ENCODE measurements around the gene LRRK1.

DNA sequence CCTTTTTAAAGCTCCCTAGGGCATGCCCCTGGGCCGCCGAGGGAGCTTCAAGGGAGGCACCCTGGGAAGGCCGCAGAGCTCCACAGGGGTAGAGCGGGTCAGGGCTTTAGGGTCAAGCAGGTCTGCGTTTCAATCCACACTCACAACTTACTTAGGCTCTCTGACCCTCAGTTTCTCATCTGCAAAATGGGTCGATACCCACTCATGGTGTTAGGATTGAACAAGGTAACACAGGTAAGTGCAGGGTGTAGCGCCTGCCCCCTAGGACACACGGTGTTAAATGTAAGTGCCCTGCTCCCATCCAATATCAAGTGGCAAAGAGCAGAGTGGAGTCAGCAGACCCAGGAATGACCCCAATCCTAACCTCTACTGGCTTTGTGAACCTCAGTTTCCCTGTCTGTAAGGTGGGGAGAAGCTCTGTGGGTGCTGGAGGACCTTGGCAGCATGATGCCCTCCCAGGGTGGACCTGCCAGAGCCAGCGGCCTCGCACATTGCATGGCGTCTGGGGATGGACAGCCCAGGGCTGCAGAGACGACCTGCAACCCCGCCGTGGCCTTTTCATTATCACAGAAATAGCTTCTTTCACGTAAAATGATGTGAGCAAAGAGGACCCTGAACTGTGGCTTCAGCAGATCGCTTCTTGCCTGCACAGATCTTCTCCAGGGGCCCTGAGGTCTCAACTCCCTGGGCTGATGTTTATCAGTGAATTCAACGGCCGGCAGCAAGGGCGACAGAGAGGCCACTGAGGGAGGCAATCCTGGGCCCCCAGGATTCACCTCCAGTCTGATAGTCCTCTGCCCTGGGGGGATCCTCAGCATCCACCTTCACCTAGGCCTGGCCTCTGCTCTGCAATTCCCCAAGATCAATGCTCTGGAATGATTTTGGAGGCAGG, 194.2 kb downstream of the LRRK1 start:
- TF ChIP-seq, protein P1, sequence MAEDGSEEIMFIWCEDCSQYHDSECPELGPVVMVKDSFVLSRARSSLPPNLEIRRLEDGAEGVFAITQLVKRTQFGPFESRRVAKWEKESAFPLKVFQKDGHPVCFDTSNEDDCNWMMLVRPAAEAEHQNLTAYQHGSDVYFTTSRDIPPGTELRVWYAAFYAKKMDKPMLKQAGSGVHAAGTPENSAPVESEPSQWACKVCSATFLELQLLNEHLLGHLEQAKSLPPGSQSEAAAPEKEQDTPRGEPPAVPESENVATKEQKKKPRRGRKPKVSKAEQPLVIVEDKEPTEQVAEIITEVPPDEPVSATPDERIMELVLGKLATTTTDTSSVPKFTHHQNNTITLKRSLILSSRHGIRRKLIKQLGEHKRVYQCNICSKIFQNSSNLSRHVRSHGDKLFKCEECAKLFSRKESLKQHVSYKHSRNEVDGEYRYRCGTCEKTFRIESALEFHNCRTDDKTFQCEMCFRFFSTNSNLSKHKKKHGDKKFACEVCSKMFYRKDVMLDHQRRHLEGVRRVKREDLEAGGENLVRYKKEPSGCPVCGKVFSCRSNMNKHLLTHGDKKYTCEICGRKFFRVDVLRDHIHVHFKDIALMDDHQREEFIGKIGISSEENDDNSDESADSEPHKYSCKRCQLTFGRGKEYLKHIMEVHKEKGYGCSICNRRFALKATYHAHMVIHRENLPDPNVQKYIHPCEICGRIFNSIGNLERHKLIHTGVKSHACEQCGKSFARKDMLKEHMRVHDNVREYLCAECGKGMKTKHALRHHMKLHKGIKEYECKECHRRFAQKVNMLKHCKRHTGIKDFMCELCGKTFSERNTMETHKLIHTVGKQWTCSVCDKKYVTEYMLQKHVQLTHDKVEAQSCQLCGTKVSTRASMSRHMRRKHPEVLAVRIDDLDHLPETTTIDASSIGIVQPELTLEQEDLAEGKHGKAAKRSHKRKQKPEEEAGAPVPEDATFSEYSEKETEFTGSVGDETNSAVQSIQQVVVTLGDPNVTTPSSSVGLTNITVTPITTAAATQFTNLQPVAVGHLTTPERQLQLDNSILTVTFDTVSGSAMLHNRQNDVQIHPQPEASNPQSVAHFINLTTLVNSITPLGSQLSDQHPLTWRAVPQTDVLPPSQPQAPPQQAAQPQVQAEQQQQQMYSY (CRISPR knock-in tag; IDR thresholded peaks at IDR 0.05), result no peak
- no peak for TF ChIP-seq FOXK2 (IDR thresholded peaks at IDR 0.05)
- no peak for TF ChIP-seq ZNF660 (CRISPR knock-in tag; IDR thresholded peaks at IDR 0.05; ENCODE audit: borderline replicate concordance, low read depth)
- TF ChIP-seq, protein P2, sequence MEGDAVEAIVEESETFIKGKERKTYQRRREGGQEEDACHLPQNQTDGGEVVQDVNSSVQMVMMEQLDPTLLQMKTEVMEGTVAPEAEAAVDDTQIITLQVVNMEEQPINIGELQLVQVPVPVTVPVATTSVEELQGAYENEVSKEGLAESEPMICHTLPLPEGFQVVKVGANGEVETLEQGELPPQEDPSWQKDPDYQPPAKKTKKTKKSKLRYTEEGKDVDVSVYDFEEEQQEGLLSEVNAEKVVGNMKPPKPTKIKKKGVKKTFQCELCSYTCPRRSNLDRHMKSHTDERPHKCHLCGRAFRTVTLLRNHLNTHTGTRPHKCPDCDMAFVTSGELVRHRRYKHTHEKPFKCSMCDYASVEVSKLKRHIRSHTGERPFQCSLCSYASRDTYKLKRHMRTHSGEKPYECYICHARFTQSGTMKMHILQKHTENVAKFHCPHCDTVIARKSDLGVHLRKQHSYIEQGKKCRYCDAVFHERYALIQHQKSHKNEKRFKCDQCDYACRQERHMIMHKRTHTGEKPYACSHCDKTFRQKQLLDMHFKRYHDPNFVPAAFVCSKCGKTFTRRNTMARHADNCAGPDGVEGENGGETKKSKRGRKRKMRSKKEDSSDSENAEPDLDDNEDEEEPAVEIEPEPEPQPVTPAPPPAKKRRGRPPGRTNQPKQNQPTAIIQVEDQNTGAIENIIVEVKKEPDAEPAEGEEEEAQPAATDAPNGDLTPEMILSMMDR (CRISPR knock-in tag; IDR thresholded peaks at IDR 0.05), result no peak
- TF ChIP-seq, protein P3, sequence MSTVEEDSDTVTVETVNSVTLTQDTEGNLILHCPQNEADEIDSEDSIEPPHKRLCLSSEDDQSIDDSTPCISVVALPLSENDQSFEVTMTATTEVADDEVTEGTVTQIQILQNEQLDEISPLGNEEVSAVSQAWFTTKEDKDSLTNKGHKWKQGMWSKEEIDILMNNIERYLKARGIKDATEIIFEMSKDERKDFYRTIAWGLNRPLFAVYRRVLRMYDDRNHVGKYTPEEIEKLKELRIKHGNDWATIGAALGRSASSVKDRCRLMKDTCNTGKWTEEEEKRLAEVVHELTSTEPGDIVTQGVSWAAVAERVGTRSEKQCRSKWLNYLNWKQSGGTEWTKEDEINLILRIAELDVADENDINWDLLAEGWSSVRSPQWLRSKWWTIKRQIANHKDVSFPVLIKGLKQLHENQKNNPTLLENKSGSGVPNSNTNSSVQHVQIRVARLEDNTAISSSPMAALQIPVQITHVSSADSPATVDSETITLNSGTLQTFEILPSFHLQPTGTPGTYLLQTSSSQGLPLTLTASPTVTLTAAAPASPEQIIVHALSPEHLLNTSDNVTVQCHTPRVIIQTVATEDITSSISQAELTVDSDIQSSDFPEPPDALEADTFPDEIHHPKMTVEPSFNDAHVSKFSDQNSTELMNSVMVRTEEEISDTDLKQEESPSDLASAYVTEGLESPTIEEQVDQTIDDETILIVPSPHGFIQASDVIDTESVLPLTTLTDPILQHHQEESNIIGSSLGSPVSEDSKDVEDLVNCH (CRISPR knock-in tag; IDR thresholded peaks at IDR 0.05), result no peak
- no peak for TF ChIP-seq DNMT1 (CRISPR knock-in tag; IDR thresholded peaks at IDR 0.05)
- no peak for TF ChIP-seq MATR3 (CRISPR knock-in tag; IDR thresholded peaks at IDR 0.05)
- TF ChIP-seq ZMAT3 (CRISPR knock-in tag; conservative IDR thresholded peaks at IDR 0.05), result no peak
- no peak for TF ChIP-seq SIN3B (IDR thresholded peaks at IDR 0.05; ENCODE audit: low read length)
- TF ChIP-seq ZNF282 (IDR thresholded peaks at IDR 0.05; ENCODE audit: partially characterized antibody), result no peak
- TF ChIP-seq, protein P4, sequence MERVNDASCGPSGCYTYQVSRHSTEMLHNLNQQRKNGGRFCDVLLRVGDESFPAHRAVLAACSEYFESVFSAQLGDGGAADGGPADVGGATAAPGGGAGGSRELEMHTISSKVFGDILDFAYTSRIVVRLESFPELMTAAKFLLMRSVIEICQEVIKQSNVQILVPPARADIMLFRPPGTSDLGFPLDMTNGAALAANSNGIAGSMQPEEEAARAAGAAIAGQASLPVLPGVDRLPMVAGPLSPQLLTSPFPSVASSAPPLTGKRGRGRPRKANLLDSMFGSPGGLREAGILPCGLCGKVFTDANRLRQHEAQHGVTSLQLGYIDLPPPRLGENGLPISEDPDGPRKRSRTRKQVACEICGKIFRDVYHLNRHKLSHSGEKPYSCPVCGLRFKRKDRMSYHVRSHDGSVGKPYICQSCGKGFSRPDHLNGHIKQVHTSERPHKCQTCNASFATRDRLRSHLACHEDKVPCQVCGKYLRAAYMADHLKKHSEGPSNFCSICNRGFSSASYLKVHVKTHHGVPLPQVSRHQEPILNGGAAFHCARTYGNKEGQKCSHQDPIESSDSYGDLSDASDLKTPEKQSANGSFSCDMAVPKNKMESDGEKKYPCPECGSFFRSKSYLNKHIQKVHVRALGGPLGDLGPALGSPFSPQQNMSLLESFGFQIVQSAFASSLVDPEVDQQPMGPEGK (CRISPR knock-in tag; IDR thresholded peaks at IDR 0.05), result no peak
- TF ChIP-seq RAD21 (CRISPR knock-in tag; IDR thresholded peaks at IDR 0.05), result no peak
